NCI-H460 (cell line): Measurements from ENCODE around the gene SH3RF3. TPM values are rescaled to one million over a fixed set of nuclear protein-coding genes. Genes with fewer than 3 reads are reported as not detected.

Experiments
- DNase-seq: peaks from one replicate; pipeline ENCODE4 v3.0.0-alpha.2; 2016; ENCODE audit warnings: low read depth; ENCODE audit errors: extremely low read depth
- total RNA-seq: library from RNA; depleted of rRNA; stranded (reverse); fragments of >200 nt; shearing (Covaris generic); gene quantifications from 2 replicates; pipeline ENCODE4 v1.2.3, GENCODE V29; 2014

SH3RF3 gene
- total RNA-seq, 1 experiment from 2014 or later: 0.32 TPM

DNA sequence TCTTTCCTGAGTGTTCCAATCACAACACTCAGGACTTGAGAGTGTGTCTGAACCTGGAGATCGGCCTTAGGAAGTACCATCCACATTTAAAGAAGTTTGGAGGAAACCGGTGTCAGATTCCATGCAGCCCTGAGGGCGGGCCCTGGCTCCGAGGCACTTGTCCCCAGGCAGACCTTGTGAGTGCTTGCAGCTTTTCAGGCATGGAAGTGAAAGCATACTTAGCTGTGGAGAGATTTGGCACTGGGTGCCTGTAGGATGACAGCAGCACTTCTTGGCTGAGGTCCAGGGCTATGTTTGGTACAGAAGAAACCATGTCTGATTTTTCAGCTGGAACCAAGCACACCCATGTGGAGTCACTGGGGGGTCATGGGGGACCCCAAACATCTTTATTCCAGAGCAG, 253.9 kb downstream of the SH3RF3 start:
- DNase-seq: no peak

DNA sequence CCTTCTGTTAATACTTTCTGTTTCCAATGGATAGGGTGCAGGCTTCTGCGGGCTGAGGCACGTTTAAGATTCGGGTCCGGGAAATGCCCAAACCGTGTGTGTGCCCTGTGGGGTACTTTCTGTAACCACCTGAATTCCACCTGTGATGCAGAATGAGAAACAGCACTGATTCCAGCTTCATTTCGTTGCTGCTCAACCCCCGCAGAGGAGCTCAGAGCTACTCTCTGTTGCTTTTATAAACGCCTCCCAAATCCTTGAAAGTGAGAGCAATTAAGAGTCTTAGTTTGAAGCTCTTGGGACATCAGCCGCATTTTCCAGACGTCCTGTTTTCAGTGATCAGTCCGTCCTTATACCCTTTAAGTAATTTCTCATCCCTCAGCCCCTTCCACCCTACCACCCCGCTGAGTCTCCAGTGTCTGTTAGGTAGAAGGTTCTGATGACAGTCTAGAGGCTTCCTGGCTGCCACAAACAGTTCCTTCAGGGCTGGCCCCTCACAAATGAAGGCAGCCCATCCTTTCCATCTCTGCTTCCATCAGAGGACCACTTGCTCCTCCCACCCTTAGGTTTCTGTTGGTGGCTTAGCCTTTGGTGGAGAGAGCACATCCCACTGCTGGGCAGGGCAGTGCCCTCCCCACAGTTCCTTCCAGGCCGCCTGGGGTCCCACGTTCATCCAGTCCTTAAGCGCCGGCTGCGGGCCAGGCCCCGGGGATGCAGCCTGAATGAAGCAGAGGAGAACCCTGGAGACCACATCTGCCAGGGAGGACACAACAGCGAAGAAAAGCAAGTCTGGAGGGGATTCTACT, 254.7 kb downstream of the SH3RF3 start:
- no peak for DNase-seq

DNA sequence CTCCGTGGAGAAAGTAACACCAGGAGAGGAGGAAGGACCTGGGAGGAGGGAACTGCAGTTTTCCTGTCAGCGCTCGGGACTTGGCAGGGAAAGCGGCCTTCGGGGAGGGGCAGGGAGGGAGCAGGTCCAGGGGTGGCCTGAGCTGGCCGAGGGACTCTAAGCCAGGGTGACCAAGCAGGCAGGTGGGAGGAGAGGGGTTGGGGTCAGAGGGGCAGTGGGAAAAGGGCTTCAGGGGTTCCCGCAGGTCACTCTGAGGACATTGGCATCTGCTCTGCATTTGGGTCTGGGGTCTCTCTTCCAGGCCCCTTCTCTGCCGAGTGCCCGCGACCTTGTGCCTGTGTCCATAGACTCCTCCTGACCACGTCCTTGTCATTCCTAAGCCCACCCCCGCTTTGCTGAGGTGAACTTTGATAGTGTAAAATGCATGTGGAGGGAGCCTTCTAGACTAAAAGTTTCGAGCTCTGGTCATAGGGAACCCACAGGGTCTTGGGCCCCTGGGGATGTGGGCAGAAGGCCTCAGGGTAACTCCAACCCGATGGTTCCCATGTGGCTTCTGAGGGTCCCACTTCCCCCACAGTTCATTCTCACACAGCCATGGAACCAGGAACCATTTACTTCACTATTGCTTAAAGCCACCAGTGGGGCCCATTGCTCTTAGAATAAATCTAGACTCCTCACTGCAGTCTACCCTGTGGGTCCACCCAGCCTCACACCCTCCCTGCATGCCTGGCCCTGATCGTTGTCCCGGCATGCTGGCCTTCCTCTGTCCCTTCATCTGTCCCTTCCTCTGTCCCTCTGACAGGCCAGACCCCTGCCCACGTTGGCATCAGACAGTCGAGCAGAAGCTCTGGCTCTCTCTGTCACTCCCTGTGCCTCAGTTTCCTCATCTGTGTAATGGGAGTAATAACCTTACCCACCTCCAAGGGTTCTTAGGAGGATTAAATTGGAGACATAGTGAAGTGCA, 255.6 kb downstream of the SH3RF3 start:
- DNase-seq: no peak

DNA sequence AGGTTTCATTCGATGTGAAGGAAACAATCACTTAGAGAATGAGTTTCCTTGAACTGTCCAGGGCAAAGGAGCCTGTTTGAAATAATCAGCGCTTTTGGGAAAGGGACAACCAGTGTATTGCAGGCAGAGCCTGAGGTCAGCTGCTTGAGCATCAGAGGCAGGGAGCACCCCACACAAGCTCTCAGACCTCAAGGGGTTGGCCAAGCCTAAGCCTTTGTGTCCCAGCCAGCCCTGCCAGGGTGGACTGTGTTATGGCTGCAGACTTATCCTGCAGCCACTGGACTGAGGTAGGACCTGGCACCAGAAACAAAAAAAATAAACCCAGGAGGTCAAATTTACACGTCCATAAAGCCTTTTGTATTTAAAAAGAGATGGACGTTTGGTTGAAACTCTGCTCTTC, 256.5 kb downstream of the SH3RF3 start:
- DNase-seq: no peak

DNA sequence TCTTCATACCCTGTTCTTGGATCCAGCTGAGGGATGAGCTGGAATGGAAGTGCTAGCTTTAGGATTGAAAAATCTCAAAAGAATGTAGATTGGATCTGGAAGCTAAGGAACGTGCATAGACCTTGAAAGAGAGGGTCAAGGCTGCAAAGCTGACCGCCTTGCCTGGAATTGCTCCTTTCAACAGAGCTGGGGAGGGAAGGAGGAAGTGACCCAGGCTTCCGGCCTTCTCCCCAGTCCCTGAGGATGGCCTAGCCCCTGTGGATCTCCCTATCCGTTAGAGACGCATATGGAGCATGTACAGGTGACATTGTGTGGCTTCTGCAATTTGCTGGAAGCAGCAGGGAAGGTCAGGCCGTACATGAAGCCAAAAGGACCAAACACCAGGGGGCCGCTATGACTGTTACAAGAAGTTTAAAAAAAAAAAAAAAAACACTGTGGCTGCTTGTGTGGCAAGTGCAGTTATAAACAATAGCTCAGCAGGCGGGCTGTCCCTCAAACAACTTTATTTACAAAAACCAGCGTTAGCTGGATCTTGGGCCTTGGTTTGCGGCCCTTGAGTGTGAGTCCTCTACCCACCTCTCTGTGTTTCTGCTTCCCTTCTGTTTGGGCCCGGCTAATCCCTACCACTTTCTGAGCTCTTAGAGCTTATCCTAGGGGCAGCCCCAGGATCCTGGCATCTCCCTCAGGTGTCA, 257.1 kb downstream of the SH3RF3 start:
- DNase-seq: no peak

DNA sequence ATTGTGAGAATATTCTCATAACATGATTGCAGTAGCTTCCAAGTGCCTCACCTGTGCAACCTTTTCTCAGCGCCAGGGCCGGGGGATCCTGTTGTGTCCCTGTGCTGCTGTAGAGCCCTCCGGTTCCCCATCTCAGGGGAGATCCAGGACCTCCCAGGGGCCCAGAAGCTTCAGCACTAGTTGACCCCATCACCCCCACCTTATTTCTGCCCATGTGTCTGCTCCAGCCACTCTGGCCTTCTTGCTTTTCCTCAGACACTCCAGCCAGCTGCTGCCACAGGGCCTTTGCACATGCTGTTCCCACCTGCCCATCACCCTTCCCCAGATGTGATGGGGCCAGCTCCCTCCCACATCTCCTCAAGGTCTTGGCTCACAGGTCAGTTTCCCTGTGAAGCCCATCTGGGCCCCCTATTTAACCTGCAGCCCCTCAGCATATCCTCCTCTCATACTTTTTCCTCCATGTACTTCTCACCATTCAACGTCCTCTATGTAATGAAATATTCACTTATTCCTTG, 258.3 kb downstream of the SH3RF3 start:
- no peak for DNase-seq

DNA sequence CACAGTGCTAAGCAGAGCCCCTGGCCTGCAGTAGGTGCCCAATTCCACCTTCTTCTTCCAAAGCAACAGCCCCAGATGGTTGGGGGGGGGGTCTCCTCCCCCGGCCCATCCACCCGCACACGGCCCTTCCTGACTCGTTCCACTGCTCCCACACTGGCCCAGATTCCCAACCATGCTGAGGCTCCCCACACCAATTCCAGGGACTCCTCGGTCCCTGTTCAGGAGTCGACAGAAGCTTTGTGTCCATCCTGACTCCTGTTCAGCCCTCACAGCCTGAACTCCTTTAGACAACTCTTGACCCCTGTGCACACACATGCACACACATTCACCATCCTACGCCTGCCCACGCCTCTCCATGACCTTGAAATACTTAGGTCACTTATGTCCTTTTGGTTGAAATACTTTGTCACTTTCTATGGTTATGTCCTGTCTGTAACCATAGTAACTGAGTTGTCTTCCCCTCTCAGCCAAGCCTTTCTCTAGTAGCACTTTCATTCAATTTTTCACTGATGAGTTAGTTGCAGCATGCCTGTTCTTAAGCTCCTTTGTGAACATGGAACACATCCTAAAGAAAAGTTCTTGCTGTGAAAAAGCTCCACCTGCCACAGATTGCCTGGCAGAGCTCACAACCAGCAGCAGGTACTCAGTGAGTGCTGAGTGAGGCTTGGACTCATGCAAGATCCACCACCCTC, 258.9 kb downstream of the SH3RF3 start:
- no peak for DNase-seq

DNA sequence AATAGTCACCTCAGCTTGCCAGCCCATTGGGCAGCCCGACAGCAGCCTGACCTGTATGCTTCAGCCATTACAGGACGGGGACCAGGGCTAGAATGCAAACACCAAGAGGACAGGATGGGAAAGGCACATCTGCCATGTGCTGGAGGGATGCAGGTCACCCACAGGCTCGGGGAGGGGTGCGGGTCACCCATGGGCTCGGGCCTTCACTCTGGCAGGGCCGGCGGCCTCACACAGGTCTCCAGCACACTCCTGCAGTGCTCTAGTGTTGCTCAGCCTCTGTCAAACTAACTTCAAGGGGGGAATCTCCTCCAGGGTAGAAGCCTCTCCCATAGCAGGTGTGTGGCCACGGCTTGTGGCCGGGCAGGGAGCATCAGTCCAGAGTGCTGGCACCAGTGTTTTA, 262.2 kb downstream of the SH3RF3 start:
- no peak for DNase-seq

DNA sequence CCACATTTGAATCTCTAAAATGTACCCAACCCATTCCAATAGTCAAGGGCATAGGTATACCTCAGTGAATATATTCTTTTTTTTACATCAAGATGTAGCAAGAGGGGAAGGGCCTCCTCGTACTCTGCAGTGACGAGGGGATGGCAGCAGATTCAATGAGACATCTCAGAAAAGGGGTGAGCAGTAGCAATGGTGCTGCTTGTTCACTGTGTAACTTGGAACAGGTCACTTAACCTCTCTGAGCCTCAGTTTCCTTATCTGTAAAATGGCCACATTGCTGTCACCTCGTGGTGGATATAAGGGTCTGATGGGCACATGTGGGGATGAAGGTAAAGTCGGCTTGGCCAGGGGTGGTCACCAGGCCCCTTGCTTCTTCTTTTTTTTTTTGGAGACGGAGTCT, 263.1 kb downstream of the SH3RF3 start:
- DNase-seq: no peak

DNA sequence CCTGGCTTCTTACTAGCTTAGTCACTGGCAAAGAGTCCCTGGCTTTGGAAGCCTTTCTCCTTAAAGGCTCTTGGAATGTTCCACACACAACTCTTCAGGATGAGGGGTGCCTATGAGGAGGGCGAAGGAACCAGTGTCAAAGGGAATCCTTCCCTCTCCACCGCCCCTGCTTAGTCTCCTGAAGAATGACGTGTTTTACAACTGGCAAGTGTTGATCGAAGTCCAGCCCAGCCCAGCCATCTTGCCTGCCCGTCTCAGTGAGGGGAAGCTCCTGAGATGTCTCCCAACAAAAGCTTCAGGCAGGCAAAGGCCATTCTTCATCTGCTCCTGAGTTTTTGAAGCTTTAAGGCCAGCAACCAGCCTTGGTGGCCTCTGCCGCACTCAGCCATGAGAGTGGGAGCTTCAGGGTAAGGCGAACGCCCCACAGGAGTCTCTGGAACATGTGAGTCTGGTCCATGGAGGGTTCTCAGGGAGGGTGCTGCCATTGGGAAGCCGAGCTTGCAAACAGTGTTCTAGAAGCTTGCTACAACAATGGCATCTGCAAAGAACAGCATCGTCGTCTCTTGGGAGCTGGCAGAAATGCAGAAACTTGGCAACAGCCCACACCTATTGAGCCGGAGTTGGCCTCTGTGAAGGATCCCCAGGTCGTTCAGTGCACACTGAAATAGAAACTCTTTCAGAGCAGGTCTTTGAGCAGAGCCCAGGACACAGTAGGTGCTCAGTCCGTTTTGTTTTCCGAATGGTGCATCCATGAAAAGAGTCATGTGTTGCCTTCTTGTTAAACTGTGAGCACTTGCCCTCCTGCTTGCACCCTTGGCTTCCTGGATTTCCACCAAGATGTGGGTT, 264.0 kb downstream of the SH3RF3 start:
- DNase-seq: no peak

DNA sequence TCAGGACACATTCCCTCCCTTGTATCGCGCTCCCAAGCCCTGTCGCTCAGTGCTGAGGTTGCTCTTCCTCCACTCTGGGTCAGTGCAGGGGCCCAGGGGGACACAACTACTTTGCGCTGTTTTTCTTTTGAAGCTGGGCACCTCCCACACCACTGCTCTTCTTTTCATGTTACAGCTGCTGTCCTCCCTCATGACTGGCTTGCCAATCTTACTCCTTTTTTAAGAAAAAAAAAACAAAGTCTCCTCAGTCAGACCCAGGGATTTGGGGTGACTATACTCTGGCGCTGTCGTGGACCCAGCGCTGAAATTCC, 264.6 kb downstream of the SH3RF3 start:
- DNase-seq: no peak

DNA sequence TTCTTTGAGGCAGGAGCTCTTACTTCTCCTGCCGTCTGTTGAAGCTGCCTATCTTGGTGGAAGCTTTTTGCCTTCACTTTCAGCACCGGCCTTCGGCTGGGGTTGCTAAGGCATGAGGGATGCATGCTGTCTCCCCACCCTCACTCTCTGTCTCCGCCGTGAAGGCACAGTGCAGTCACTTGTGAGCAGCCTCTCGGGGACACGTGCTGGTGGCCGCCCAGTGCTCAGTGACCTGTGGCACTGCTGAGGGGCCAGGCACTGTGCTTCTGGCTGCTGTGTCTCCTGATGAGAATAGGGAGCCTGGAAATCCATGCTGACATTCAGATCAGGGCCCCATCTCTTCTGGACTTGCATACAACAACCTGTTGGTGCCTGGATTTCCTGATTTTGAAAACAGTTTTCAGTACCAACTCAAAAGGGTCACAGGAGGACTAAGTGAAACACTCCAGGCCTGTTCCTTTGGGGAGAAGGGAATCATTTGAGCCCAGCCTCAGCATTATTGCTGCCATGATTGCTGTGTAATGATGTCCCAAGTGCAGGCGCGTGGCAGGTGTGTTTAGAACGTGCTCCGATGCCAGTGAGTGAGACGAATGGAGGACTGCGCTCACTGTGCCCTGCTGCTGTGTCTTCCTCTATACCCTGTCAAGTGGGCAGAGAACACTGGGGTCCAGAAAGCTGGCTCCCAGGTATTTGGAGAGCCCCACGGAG, 266.6 kb downstream of the SH3RF3 start:
- DNase-seq: no peak

DNA sequence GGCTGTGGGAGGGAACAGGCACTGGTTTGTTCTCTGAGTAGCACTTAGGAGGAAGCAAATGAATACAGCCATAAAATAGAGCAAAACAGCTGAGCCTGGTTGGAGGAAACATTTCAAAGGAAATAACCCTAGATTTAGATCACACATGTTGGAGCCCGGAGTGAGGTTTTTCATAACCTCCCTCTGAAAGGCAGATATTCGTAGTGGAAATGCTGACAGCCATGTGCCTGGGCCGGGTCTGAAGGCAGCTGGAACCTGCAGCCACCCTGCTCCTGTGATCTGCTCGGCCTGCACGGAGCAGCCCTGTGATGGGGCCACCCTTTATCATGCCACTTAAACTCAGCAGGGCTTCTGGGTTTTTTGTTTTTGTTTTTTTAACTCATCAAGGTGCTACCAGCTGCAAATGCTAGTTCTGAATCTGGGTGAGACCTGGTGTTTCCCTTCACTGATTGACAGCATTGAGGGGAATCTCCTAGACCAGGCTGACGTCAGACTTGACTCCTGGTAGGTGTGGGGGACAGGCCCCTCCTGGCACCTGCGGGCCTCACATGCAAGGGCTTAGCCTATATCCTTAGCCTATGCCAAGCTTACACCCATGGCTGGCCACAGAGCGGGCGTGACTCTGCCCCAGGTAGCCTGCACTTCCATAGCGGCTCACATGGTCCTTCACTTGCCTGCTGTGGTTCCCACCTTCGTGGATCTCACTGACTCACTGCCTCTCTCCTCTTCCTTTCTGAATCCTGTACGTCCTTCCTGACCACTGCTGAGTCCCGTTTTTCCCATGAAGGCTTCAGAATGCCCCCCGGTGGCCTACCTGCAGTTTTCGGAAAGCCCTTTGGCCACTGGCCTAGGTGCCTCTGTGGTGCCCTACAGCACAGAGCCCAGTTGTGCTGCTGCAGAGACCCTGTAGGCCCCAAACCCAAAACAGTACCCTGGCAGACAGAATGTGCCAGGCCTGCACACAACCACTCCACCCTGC, 267.5 kb downstream of the SH3RF3 start:
- no peak for DNase-seq

DNA sequence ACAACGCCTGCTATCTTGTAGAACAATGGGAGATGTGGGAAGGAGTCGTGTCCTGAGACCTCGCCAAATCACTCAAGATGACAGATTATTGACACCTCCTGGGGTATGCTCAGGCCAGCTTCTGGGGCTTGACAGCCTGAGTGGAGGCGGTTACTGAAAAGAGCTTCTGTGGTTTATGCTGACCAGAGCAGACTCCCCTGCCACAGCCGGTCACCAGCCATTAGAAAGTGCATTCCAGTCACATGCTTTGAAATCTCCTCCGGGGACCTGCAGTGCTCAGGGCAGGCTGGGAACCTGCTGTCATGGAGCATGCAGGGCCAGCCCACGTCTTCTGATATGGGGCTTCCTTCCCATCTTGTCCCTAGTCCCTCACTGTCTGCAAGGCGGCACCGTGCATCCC, 268.9 kb downstream of the SH3RF3 start:
- DNase-seq: no peak

DNA sequence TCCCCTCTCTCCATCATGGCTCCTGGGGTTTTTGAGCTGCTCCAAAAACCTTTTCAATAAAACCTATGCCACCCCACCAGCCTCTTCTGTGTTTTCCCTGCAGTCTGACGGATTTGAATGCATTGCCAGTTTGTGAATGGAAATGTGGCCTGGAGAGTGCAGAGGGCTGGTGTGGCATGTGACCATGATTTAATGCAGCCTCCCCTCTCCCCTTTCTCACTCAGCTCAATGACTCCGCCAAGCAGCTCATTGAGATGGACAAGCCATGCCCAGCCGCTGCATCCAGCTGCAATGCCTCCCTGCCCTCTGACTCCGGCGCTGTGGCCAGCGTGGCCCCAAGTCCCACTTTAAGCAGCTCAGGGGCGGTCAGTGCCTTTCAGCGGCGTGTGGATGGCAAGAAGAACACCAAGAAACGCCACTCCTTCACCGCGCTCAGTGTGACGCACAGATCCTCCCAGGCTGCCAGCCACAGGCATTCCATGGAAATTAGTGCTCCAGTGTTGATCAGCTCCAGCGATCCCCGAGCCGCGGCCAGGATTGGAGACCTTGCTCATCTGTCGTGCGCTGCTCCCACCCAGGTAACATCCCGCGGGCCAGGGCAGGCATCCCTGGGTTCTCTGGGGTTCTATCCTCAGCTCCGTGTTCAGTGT, 269.5 kb downstream of the SH3RF3 start:
- no peak for DNase-seq

DNA sequence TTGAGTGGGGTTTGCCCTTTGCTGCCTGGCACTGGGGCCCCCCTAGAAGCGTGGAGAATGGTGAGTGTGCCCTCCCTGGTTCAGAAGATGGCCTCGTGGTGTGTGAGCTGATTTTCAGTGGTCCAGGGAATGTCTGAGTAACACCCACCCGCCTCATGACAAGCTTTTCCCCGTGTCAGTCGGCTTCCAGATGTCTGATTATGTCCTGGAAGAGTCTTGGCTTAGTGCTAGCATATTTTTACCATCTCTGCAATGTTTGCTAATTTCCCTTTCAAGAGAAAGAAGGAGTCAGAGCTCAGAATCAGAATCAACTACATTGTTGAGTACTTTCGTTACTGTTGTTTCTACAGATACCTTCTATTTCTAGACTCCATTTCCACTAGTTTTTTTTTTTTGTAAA, 270.1 kb downstream of the SH3RF3 start:
- no peak for DNase-seq

DNA sequence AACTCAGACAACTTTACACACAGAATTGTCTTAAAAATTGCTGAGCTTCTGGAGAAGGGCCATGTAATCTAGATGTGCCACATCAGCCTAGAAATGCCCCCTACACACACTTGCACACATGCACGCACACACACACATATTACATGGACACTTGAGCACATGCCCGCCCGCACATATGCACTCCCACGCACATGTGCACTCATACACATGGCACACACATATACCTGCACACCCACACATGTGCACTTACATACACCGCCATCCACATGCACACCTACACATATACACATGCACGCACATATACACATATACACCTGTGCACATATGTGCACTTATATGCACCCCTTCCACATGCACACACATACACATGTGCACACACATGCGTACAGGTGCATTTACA, 271.1 kb downstream of the SH3RF3 start:
- DNase-seq: no peak
